HCT116 (cell line): Measurements from ENCODE around the gene GBP6. TPM values are rescaled to one million over a fixed set of nuclear protein-coding genes. Genes with fewer than 3 reads are reported as not detected.

Experiments
- ATAC-seq: fragments of 200-7000 bp; cut with Tn5 transposase; 2 replicates; pipeline ENCODE4 v1.9.1; 2020; ENCODE audit warnings: mild to moderate bottlenecking, moderate library complexity
- BruUV-seq: library from RNA; stranded (reverse); fragments of 400-500 nt; replicated peaks from 2 replicates; lab custom pipeline; 2021; lab: Mats Ljungman, UMichigan
- CTCF ChIA-PET: fragments of 300-600 bp; sonication (Branson Sonifier 250); formaldehyde crosslinking; loops from one replicate; lab custom pipeline; 2021; ENCODE audit warnings: antibody characterized with exemption; lab: Charles Lee
- POLR2A ChIA-PET: fragments of 300-600, 350-600 bp; sonication (Branson Sonifier 250); formaldehyde crosslinking; loops from one replicate; lab custom pipeline; 2021; ENCODE audit warnings: antibody characterized with exemption; lab: Charles Lee
- RAD21 ChIA-PET, 2 experiments: fragments of 300-600 bp; sonication (Branson Sonifier 250); formaldehyde crosslinking; loops; one replicate each; lab custom pipeline; 2023; ENCODE audit warnings: low total read pairs in 2 of 2; ENCODE audit not compliant: uncharacterized antibody in 2 of 2, unreplicated experiment in 2 of 2, low non-redundant PET in 1 of 2; lab: Charles Lee
- DNase-seq: peaks from one replicate; pipeline ENCODE4 v3.0.0-alpha.2; 2010; ENCODE audit warnings: low read depth, low spot score
- H2AFZ ChIP-seq: fragments of 200-600 bp; shearing (Covaris generic), sonication (generic); 2 replicates; pipeline ENCODE4 v1.6.1; 2017; ENCODE audit warnings: low read depth, mixed run types, mixed read lengths, antibody characterized with exemption, low read length; ENCODE audit not compliant: poor library complexity, severe bottlenecking
- H3K27ac ChIP-seq: 2 replicates; pipeline ENCODE4 v1.5.1; 2012; ENCODE audit warnings: low read depth, low read length
- H3K27me3 ChIP-seq: fragments of 200-600 bp; sonication (generic); 2 replicates; pipeline ENCODE4 v1.6.1; 2016; ENCODE audit warnings: mixed run types, low read length, mixed read lengths; ENCODE audit not compliant: insufficient read depth
- H3K36me3 ChIP-seq, 2 experiments: fragments of 200-500 bp in 1 of 2; fragments of 200-600 bp in 1 of 2; sonication (Bioruptor generic) in 1 of 2; sonication (generic) in 1 of 2; 2 replicates each; pipeline versions ENCODE4 v1.5.1 to v1.6.1; 2014 to 2016; ENCODE audit warnings: low read length in 2 of 2, inconsistent platforms in 1 of 2, mixed read lengths in 1 of 2, mixed run types in 1 of 2; ENCODE audit not compliant: insufficient read depth in 2 of 2, control insufficient read depth in 1 of 2
- H3K4me1 ChIP-seq, 2 experiments: fragments of 200-600 bp in 1 of 2; sonication (generic) in 1 of 2; 2 replicates each; pipeline versions ENCODE4 v1.5.1 to v1.6.1; 2012 to 2017; ENCODE audit warnings: low read length in 2 of 2, inconsistent platforms in 1 of 2, mild to moderate bottlenecking in 1 of 2, mixed read lengths in 1 of 2, mixed run types in 1 of 2, moderate library complexity in 1 of 2; ENCODE audit not compliant: insufficient read depth in 2 of 2, control insufficient read depth in 1 of 2
- H3K4me2 ChIP-seq: fragments of 200-600 bp; sonication (generic); 2 replicates; pipeline ENCODE4 v1.6.1; 2017; ENCODE audit warnings: mixed run types, low read length, mixed read lengths
- H3K4me3 ChIP-seq, 2 experiments: fragments of 200-600 bp in 1 of 2; sonication (generic) in 1 of 2; replicated peaks in 1 of 2; 2 replicates each; pipeline ENCODE4 v1.5.1; 2011 to 2016; ENCODE audit warnings: low read length in 2 of 2, control low read depth in 1 of 2, low read depth in 1 of 2, mild to moderate bottlenecking in 1 of 2, mixed read lengths in 1 of 2, mixed run types in 1 of 2
- H3K79me2 ChIP-seq: fragments of 200-600 bp; sonication (generic); 2 replicates; pipeline ENCODE4 v1.6.1; 2017; ENCODE audit warnings: mild to moderate bottlenecking, mixed run types, low read length, moderate library complexity, mixed read lengths; ENCODE audit not compliant: insufficient read depth
- H3K9ac ChIP-seq: fragments of 200-600 bp; sonication (generic); 2 replicates; pipeline ENCODE4 v1.6.1; 2016; ENCODE audit warnings: low read length, mixed read lengths
- H3K9me2 ChIP-seq: fragments of 200-600 bp; sonication (generic), shearing (Covaris generic); 2 replicates; pipeline ENCODE4 v1.6.1; 2017; ENCODE audit warnings: mixed run types, mild to moderate bottlenecking, moderate library complexity; ENCODE audit not compliant: insufficient read depth
- H3K9me3 ChIP-seq, 2 experiments: fragments of 200-500 bp in 1 of 2; fragments of 200-600 bp in 1 of 2; sonication (Bioruptor generic) in 1 of 2; sonication (generic) in 1 of 2; 2 replicates each; pipeline ENCODE4 v1.6.1; 2014 to 2017; ENCODE audit warnings: low read length in 2 of 2, mixed read lengths in 2 of 2, inconsistent platforms in 1 of 2, low read depth in 1 of 2, mild to moderate bottlenecking in 1 of 2, mixed run types in 1 of 2, moderate library complexity in 1 of 2; ENCODE audit not compliant: control insufficient read depth in 1 of 2, insufficient read depth in 1 of 2
- H4K20me1 ChIP-seq: fragments of 200-600 bp; sonication (generic), shearing (Covaris generic); 2 replicates; pipeline ENCODE4 v1.6.1; 2017; ENCODE audit warnings: mixed run types, mild to moderate bottlenecking, moderate library complexity; ENCODE audit not compliant: insufficient read depth
- CBX3 ChIP-seq: IDR thresholded peaks from 2 replicates; pipeline ENCODE4 v1.6.1; 2012; ENCODE audit warnings: low read depth
- EGR1 ChIP-seq: IDR thresholded peaks from 2 replicates; pipeline ENCODE4 v1.6.1; 2012; ENCODE audit warnings: low read depth
- EZH2 ChIP-seq: fragments of 200-600 bp; sonication (generic); IDR thresholded peaks from 2 replicates; pipeline ENCODE4 v1.6.1; 2017; ENCODE audit warnings: antibody characterized with exemption, mixed run types
- FOSL1 ChIP-seq: IDR thresholded peaks from 2 replicates; pipeline ENCODE4 v1.6.1; 2012; ENCODE audit warnings: low read depth
- POLR2A ChIP-seq: IDR thresholded peaks from 2 replicates; pipeline ENCODE4 v1.7.0; 2011; ENCODE audit warnings: borderline replicate concordance; ENCODE audit not compliant: insufficient read depth, insufficient read length; ENCODE audit errors: extremely low read depth
- RAD21 ChIP-seq: IDR thresholded peaks from 2 replicates; pipeline ENCODE4 v1.6.1; 2012; ENCODE audit warnings: low read depth, mild to moderate bottlenecking
- SP1 ChIP-seq: IDR thresholded peaks from 2 replicates; pipeline ENCODE4 v1.6.1; 2012; ENCODE audit warnings: low read depth
- YY1 ChIP-seq: IDR thresholded peaks from 2 replicates; pipeline ENCODE4 v1.6.1; 2011; ENCODE audit warnings: low read length, low read depth, moderate library complexity, mild to moderate bottlenecking; ENCODE audit not compliant: insufficient replicate concordance; ENCODE audit errors: extremely low read depth
- ZBTB33 ChIP-seq: IDR thresholded peaks from 2 replicates; pipeline ENCODE4 v1.6.1; 2011; ENCODE audit warnings: mild to moderate bottlenecking, low read length, moderate library complexity; ENCODE audit not compliant: insufficient replicate concordance; ENCODE audit errors: extremely low read depth
- ZFX ChIP-seq: fragments of 450-650 bp; IDR thresholded peaks from 2 replicates; pipeline ENCODE4 v1.6.1; 2017
- ZNF274 ChIP-seq: fragments of 200-500 bp; sonication (Bioruptor generic); IDR thresholded peaks from 2 replicates; pipeline ENCODE4 v1.6.1; 2014; ENCODE audit warnings: mild to moderate bottlenecking, low read depth, low read length, inconsistent platforms
- intact Hi-C: fragments of 100-400 bp; cut with micrococcal nuclease; formaldehyde crosslinking; loops from 2 replicates; pipeline ENCODE4 v1.10.0; 2022
- total RNA-seq: library from RNA; stranded (reverse); gene quantifications from one replicate; pipeline ENCODE4 v1.2.1, GENCODE V29; 2021; ENCODE audit not compliant: unreplicated experiment
- TF ChIP-seq, protein P1 (sequence below), 3 experiments: fragments of 200-600 bp in 1 of 3; sonication (generic) in 1 of 3; IDR thresholded peaks in 2 of 3; conservative IDR thresholded peaks in 1 of 3; 2 replicates each; pipeline ENCODE4 v1.5.1; 2012 to 2017; ENCODE audit warnings: low read depth in 2 of 3, low read length in 2 of 3, antibody characterized with exemption in 1 of 3, borderline replicate concordance in 1 of 3, control low read depth in 1 of 3, mild to moderate bottlenecking in 1 of 3, mixed read lengths in 1 of 3, mixed run types in 1 of 3, moderate library complexity in 1 of 3; ENCODE audit not compliant: insufficient read depth in 1 of 3

The GBP6 gene
- total RNA-seq, 1 experiment from 2014 or later: not detected

DNA sequence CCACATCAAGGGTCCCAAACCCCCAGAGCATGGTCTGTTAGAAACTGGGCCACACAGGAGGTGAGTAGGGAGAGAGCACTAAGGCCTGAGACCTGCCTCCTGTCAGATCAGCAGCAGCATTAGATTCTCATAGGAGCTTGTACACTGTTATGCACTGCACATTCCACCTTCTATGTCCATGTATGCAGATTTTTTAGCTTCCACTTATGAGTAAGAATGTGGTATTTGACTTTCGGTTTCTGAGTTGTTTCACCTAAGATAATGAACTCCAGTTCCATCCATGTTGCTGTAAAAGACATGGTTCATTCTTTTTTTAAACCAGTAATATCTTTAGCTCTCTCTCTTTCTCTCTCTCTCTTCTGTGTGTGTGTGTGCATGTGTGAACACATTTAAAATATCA, 663 bp upstream of the GBP6 start:
- no TSS peak for BruUV-seq
- ChIA-PET CTCF (no interaction called here), RAD21 (no interaction called here), POLR2A (no interaction called here)
- H3K4me1 ChIP-seq: no peaks in the 10 kb centered on the region
- no peak overlapping the region for H2AFZ ChIP-seq
- DNase-seq: no peak
- no peak overlapping the region for H3K9ac ChIP-seq
- no peaks in the 10 kb centered on the region for H3K9me2 ChIP-seq
- H3K27ac ChIP-seq: no peak overlapping the region
- no peaks in the 10 kb centered on the region for H3K36me3 ChIP-seq
- H4K20me1 ChIP-seq: no peaks in the 10 kb centered on the region
- H3K4me3 ChIP-seq: no peak overlapping the region
- TF ChIP-seq ZFX: no peak
- no peak for TF ChIP-seq ZNF274
- TF ChIP-seq POLR2A: no peak
- no peak for TF ChIP-seq CBX3
- TF ChIP-seq, protein P1, sequence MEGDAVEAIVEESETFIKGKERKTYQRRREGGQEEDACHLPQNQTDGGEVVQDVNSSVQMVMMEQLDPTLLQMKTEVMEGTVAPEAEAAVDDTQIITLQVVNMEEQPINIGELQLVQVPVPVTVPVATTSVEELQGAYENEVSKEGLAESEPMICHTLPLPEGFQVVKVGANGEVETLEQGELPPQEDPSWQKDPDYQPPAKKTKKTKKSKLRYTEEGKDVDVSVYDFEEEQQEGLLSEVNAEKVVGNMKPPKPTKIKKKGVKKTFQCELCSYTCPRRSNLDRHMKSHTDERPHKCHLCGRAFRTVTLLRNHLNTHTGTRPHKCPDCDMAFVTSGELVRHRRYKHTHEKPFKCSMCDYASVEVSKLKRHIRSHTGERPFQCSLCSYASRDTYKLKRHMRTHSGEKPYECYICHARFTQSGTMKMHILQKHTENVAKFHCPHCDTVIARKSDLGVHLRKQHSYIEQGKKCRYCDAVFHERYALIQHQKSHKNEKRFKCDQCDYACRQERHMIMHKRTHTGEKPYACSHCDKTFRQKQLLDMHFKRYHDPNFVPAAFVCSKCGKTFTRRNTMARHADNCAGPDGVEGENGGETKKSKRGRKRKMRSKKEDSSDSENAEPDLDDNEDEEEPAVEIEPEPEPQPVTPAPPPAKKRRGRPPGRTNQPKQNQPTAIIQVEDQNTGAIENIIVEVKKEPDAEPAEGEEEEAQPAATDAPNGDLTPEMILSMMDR (IDR thresholded peaks at IDR 0.05 in 2 of 3, conservative IDR thresholded peaks at IDR 0.05 in 1 of 3; ENCODE audit: borderline replicate concordance in 1 of 3, insufficient read depth in 1 of 3, low read depth in 2 of 3, low read length in 2 of 3): no peak
- no peak for TF ChIP-seq EGR1
- TF ChIP-seq YY1: no peak
- TF ChIP-seq SP1: no peak
- H3K79me2 ChIP-seq: no peaks in the 10 kb centered on the region
- intact Hi-C loops: no loop called here
- H3K4me2 ChIP-seq: no peak overlapping the region
- no peaks in the 10 kb centered on the region for H3K9me3 ChIP-seq
- no peaks in the 10 kb centered on the region for H3K27me3 ChIP-seq
- ATAC-seq: no peak

DNA sequence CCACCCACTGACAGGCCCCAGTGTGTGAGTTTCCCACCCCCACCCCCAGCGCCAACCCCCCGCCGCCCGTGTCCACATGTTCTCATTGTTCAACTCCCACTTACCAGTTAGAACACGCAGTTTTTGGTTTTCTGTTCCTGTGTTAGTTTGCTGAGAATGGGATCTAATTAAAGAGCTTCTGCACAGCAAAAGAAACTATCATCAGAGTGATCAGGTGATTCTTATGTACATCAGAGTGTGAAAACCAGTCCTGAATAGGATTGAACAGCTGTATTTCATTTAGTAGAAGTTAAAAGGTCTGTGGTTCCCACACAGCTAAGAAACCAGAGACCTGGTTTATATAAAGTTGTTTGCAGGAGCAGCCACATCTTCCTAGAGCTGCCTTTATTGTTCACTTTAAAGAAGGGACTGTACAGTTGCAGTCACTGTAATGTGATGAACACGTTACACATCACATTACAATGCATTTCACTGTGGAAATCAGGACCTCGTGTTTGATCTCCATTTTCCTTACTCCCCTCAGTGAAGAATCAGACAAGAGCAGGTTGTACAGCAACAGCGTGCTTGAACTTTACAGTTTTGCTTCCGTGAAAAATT, 1.2 kb downstream of the GBP6 start:
- no peaks in the 10 kb centered on the region for H3K79me2 ChIP-seq
- H3K4me2 ChIP-seq: no peak overlapping the region
- intact Hi-C loops: no loop called here
- no peak overlapping the region for H2AFZ ChIP-seq
- no TSS peak for BruUV-seq
- no peak overlapping the region for H3K27ac ChIP-seq
- TF ChIP-seq FOSL1 (no peak), ZBTB33 (no peak), RAD21 (no peak), ZFX (no peak), EZH2 (no peak), CBX3 (no peak)
- no peaks in the 10 kb centered on the region for H3K27me3 ChIP-seq
- no peak overlapping the region for H3K9ac ChIP-seq
- no peak for ATAC-seq
- no peaks in the 10 kb centered on the region for H3K4me1 ChIP-seq
- no peak for DNase-seq
- RAD21 ChIA-PET: no interaction called here
- no peaks in the 10 kb centered on the region for H3K36me3 ChIP-seq
- H3K9me3 ChIP-seq: no peaks in the 10 kb centered on the region
- CTCF ChIA-PET: no interaction called here
- H4K20me1 ChIP-seq: no peaks in the 10 kb centered on the region
- H3K4me3 ChIP-seq: no peak overlapping the region
- POLR2A ChIA-PET: no interaction called here
- no peaks in the 10 kb centered on the region for H3K9me2 ChIP-seq
